Measurements from ENCODE around the gene KLHL26. TPM values are rescaled to one million over a fixed set of nuclear protein-coding genes. Genes with fewer than 3 reads are reported as not detected.

Gene KLHL26
- total RNA-seq, 1 experiment from 2014 or later = 10.7 TPM

DNA sequence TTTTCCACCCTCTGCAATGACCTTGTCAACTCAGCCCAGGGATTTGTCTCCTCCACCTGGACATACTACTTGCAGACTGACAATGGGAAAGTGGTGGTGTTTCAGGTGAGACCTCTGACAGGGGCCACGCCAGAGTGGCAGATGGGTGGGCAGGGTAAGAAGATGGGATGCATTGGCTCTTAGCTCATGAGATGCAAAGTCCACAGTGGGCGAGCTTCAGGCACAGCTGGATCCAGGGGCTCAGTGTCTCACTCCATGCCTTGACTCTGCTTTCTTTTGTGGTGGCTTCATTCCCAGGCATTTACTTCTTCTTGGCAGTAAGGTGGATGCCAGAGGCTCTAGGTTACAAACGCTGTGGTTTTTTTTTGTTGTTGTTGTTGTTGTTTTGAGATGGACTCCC, 20.8 kb upstream of the KLHL26 start:
- Histone ChIP-seq H3K9ac (ENCODE audit: extremely low read depth, insufficient read length, low read length) (no peak overlapping the region), H3K14ac (ENCODE audit: insufficient read depth, low read length) (no peak overlapping the region), H3K79me2 (ENCODE audit: insufficient read depth, low read length) (no peaks in the 10 kb centered on the region), H4K20me1 (ENCODE audit: control insufficient read depth, insufficient read depth, insufficient read length) (no peaks in the 10 kb centered on the region), H4K91ac (ENCODE audit: insufficient read length, low read depth, low read length) (no peak overlapping the region), H2BK5ac (ENCODE audit: insufficient read length, low read length) (no peak overlapping the region), H2BK20ac (ENCODE audit: low read depth, low read length, poor library complexity, severe bottlenecking) (no peak overlapping the region), H2BK120ac (ENCODE audit: low read depth, low read length, poor library complexity, severe bottlenecking) (no peak overlapping the region), H3K27me3 (ENCODE audit: insufficient read depth, low read length) (peaks cover 32% of the 10 kb centered on the region), H2AFZ (ENCODE audit: low read length) (no peak overlapping the region), H3T11ph (ENCODE audit: low read length) (no peak overlapping the region), H3K4me1 (ENCODE audit: insufficient read depth, low read length) (peaks cover 3% of the 10 kb centered on the region; the same call in 1 of the 2 replicates), H4K8ac (replicated peaks; ENCODE audit: insufficient read length, low read depth, low read length) (no peak overlapping the region), H4K5ac (ENCODE audit: insufficient read length, low read depth, low read length) (no peak overlapping the region), H2AK5ac (ENCODE audit: insufficient read length, low read length) (no peak overlapping the region), H3K4me2 (ENCODE audit: insufficient read depth, insufficient read length, low read length) (no peak overlapping the region), H3K4ac (ENCODE audit: low read depth, low read length) (no peak overlapping the region), H3K9me3 (ENCODE audit: control insufficient read depth, low read depth, low read length) (no peaks in the 10 kb centered on the region), H3K23me2 (ENCODE audit: insufficient read length, low read depth, low read length, poor library complexity, severe bottlenecking) (peaks cover 22% of the 10 kb centered on the region), H3K79me1 (ENCODE audit: insufficient read depth, low read depth, low read length, poor library complexity, severe bottlenecking) (no peaks in the 10 kb centered on the region), H3K23ac (ENCODE audit: insufficient read length, low read depth, low read length) (no peak overlapping the region), H2BK15ac (ENCODE audit: low read depth, low read length) (no peak overlapping the region), H3K56ac (ENCODE audit: insufficient read length, low read depth, low read length) (no peak overlapping the region), H3K18ac (ENCODE audit: insufficient read length, low read depth, low read length) (no peak overlapping the region), H3K27ac (ENCODE audit: insufficient read length, low read depth, low read length) (no peak overlapping the region), H2BK12ac (ENCODE audit: insufficient read length, low read depth, low read length) (no peak overlapping the region)
- WGBS (ENCODE audit: extremely low coverage, insufficient read length, low lambda C conversion rate) = no CpG with 5 or more reads among the region's 3 CpGs
- Mint-ChIP-seq H3K27me3 (ENCODE audit: low read depth) (peaks cover 77% of the 10 kb centered on the region), H3K9me3 (peaks cover 6% of the 10 kb centered on the region in 2 experiments; a peak in 4 of 5 replicates), H3K4me1 (peaks cover 16 to 23% of the 10 kb centered on the region in 2 experiments), H3K27ac (no peak overlapping the region), H3K4me3 (no peak overlapping the region), H3K36me3 (ENCODE audit: insufficient read depth in 1 of 3, low read depth in 3 of 3) (peaks cover 0 to 7% (median 4%) of the 10 kb centered on the region in 3 experiments; a peak in 5 of 7 replicates)
- no peak for DNase-seq
- TF ChIP-seq, protein P1, sequence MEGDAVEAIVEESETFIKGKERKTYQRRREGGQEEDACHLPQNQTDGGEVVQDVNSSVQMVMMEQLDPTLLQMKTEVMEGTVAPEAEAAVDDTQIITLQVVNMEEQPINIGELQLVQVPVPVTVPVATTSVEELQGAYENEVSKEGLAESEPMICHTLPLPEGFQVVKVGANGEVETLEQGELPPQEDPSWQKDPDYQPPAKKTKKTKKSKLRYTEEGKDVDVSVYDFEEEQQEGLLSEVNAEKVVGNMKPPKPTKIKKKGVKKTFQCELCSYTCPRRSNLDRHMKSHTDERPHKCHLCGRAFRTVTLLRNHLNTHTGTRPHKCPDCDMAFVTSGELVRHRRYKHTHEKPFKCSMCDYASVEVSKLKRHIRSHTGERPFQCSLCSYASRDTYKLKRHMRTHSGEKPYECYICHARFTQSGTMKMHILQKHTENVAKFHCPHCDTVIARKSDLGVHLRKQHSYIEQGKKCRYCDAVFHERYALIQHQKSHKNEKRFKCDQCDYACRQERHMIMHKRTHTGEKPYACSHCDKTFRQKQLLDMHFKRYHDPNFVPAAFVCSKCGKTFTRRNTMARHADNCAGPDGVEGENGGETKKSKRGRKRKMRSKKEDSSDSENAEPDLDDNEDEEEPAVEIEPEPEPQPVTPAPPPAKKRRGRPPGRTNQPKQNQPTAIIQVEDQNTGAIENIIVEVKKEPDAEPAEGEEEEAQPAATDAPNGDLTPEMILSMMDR (conservative IDR thresholded peaks at IDR 0.05) = no peak

All from H9 (cell line).